ELF-1 (cell line): ENCODE results near the gene ITIH4.

ENCODE experiments used
- DNase-seq: peaks from one replicate; pipeline ENCODE4 v3.0.0-alpha.2; 2016; ENCODE audit warnings: low read depth, low spot score

The ITIH4 gene

DNA sequence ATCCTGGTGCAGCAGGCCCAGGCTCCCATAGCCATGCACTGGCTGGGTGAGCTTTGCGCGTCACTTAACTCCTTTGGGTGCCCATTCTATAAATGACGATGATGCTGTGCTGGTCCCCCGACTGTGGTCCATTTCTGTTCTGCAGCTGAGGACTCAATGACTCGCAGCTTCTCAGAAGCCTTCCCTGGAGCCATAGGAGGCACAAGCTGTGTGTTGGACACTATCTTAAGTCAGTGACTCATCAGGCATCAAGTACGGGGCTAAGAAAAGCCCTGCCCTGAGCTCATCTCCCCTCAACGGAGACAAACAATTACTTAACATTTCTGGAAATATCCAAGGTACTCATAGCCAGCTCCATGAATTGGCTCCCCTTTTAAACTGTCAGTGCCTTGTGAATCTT, 18.1 kb upstream of the ITIH4 start:
- no peak for DNase-seq

DNA sequence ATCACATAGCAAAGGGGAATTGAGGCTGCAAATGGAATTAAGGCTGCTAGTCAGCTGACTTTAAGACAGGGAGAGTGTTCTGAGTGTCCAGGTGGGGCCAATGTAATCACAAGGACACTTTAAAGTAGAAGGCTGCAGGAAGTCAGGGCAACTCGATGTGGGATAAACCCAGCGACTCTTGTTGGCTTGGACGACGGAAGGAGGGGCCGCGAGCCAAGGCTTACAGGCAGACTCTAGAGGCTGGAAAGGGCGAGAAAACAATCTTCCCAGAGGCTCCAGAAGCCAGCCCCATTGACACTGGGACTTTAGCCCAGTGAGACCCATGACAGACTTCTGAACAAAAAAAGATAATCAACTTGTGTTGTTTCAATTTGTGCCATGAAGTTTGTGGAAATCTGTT, 17.3 kb upstream of the ITIH4 start:
- DNase-seq = no peak

DNA sequence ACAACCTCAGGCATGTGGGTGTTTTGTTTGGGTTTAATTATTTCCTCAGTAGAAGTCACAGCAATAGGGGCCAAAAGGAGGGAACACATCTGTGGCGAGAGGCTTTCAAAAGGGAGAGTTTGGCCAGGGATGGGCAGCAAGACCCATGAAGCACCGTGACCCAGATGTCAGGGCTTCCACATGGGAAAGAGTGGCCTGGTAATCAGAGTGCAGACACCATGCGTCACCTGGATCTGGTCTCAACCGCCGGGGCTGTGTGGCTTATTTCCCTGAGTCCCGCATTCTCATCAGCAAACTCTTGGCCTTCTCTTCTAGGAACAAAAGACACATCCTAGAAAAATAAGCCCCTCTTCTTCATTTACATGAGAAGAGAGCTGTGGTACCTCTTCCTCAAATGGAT, 16.8 kb upstream of the ITIH4 start:
- DNase-seq = no peak

DNA sequence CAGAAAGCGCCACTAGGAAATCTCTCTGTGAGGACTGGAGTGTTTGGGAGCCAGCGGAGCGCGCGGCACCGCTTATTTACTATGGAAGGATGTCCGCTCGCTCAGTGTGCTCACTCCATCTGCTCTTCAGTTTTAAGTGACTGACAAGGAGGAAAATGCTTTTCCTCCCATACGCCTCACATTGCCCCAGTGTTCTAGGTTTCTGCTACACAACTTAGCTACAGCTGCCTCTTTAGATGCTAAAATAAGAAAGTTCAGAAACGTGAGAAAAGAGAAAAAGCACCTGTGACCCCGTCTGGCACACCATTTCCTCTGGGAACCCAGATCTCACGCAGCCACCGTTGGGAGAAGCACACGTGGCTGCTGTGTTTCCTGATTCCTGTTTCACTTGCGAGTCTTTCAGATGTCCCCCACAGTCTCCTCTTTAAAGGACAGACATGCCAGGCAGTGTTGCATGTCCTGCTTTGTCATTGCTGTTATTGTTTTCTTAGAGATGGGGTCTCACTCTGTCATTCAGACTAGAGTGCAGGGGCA, 16.0 kb upstream of the ITIH4 start:
- DNase-seq = no peak

DNA sequence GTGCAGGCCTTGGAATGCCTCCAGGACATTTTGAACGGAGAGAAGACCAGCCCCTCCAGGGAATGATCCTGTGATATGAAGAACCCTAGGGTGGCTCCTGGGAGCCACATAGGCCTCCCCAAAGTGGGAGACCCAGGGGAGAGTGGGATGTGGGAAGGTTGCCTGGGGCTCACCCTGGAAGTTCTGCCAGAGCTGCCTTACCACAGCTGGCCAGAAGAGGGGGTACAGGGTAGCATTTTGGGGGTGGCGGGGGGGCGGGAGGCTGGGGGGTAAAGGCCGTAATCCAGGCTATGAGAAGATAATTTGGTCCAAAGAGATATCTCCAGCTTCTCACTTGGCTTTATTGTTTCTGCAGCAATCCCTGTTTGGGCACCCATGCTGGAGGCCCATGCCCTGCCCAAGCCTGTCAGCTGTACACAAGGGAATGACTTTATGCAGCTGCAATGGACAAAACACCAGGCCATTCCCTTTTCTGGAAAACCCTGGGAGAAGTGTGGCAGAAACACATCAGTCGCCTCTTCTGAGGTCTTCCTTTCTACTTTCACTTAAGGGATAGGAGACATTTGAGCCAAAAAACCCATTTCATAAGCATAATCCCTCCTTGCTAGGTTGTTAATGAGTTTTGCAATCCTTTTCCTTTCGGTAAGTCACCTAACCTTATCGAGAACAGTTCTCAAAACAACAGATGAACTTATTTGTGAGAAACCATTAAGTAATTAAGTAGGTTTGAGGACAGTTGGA, 15.4 kb upstream of the ITIH4 start:
- DNase-seq = no peak

DNA sequence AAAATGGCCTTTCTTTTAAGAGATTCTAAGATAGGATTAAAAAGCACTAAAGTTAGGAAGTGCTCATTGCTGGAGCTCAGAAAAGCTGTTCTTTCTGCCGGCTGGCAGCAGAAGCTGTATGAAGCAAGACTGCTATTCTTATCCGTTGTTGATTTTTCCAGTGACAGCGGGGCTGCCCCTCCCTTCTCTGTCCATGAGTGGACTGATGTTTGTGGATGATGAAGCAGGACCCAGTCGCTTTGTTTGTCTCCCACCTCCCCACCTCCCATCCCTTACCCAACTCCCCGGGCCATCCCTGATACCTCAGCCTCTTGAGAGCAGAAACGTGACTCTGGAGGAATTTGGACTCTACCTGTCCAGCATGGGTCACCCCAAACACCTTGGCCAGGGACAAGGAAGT, 14.7 kb upstream of the ITIH4 start:
- no peak for DNase-seq

DNA sequence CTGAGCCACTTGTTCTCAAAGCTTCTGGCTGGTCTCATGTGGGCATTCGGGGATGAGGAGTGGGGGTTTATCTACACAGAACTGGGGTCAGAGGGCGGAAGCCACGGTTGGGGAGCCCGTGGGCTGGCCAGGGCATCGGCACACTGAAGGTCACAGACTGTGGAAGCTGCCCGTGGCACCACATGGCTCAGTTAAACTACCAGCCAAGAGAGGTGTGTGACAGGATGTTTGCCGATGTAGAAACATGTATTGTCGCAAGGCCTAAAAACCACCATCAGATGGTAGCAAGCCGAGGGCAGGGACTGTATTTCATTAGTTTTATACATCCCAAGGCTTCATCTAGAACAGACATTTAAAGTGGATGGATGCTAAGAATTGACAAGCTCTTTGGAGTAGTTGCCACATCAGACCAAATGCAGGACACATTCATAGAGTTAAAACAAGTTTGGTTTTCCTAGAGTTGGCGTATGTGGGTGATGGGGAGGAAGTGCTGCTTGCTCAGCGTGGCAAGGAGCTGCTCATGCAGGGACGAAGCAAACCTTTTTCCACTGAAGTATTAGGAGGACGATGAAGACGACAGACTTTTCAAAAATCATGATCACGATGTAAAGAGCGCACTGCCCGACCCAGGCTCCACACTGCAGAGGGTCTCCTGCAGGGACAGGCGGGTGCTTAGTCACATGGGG, 14.0 kb upstream of the ITIH4 start:
- no peak for DNase-seq

DNA sequence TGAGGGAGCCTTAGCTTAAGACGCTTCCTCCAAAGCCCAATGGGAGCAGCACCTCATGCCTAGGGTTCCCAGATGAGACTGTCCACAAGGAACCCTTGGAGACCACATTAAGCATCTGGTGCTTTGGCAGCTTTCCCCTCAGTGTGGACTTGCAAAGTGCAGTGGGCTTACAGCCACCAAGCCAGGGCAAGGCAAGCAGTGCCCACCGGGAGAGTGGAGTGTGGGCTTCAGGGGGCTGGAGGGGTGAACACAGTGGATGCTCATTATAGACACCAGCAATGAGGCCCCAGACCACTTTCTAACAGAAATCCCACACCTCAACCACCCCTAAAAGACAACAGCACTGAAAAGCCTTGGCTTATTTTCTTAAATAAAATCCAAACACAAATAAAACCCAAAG, 13.4 kb upstream of the ITIH4 start:
- DNase-seq = no peak

DNA sequence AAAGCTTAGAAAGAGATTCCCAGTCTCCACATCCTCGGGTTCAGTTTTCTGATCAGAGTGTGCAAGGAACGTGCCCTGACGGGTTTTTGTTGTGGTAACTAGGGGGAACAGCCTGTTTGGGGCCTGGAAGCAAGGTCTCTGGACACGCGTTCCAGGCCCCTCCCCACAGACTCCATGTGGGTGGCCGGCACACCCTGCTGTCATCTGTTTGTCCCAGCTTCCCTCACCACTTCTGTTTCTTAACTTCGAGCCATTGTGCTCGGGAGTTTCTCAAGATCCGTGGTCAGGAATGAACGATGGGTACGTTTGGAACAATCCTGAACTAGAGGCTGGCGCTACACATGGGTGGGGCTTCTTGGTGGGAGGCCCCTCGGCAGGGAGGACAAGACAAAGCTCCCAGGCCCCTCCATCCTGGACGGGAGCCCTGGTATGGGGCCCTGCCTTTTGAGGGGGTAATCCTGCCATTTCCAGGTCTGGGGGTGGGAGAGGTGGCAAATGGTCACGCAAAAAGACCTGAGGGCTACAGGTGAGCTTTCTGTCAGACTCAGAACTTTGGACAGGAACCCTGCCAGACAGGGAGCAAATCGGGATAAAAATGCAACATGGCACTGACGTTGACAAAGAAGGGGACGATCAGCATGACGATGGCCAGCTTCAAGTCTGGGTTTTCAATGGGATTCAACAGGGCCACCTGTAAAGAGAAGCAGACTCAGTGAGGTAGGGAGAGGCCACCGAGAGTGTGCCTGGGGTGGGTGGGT, 12.8 kb upstream of the ITIH4 start:
- peak; percentile 22 for DNase-seq

DNA sequence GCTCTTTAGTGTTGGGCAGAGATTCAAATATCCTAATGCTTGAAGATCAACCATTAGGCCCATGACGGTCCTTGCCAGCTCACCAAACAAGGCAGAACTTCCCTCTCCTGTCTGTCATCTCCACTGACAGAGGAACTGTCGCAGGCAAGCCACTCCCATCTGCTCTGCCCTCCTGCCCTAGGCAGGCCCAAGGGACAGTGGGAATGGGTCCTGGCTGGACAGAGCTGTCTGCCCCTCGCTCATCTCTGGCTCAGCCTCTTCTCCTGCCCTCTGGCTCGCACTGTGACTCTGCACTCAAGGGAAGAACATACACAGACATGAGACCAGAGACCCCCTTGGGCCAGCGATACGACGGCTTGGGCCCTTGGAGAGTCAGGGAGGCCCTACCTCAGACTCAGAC, 12.0 kb upstream of the ITIH4 start:
- DNase-seq = no peak

DNA sequence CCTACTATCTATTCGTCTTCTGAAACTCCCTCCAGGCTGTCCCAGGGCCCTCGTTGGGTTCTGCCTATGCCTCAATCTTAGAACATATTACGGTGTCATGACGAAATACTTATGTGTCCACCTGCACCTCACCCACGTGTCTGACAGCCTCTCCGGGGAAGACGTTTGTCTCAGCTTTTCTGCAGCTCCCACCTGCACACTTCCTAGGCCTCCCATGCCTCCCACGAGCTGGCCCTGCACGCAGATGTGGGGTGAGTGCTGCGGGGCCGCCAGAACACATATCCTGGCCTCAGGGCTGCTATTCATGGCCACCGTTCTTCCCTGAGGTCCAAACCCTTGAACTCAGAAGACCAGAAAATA, 11.5 kb upstream of the ITIH4 start:
- DNase-seq = no peak

DNA sequence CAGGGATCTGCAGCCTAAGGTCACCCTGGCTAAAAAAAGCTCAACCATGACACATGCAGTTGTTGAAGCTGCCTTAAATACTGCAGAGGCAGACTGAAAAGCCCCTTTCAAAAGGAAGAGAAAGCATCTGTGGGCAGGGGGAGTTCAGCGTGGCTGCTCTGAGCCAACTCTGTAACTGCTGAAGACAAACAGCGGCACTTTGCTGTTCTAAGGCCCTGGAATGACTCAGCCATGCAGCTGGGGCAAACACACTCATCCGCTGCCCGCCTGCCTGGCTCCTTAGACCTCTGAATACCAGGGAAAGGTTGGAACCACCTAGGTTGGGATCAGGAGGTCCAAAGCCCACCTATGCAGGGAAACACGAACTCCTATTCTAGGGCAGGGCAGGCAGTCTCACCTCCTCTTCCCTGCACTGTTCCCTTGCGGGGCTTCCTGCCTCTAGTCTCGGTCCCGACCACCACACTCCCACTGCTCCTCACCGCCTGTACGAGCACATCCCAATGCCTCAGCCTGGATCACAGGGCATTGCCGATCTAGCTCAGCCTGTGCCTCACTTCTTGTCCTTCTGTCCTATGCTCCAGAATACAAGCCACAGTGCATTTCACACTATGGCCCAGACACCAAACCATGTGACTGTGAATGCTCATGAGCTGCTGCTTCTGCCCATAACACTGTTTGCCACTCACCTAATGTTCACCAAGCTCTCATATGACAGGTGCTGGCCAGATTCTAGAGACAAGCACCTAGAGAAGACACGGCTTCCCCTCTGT, 10.9 kb upstream of the ITIH4 start:
- no peak for DNase-seq

DNA sequence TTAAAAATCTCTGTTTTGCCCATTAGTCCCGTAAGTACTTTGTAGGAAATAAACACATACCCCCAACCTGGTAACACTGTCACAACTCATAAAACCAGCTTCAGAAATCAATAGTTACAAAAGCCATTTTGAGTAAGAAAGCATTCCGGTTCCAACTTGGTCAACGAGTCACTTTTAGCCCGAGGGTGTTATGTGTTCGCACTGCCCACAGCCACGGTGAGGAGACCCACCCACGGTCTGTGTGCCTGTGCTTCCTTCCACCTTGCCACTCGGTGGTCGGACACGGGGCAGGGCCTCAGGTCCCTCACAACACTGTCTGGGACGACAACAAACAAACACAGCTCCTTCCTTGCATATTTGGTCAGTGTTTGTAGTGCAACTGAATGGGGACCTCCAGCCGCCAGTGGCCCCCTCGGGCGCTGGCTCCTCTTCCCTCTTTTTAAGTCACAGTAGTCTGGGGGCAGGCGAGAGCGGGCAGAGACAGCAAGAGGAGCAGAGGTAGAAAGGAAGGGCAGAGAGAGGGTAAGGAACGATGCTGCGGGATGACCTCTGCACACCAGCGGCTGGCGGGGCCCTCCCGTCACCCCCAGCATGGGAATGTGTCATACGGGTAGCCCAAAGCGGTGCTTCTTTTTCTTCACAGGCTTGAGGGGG, 9.5 kb upstream of the ITIH4 start:
- peak; percentile 34 for DNase-seq

DNA sequence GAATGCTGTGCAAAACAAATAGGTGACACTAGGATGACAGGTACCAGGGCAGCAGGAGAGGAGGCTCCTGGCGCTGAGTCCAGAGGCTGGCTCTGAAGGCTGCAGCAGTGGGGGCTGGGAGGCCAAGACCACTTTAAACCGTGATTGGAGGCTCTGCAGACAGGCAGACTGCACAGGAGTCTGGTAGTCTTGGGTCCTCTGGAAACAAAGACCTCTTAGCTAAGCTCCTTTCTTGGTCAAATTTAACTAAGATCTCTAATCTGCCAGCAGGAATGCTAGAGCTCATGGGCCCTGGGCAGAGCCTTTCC, 8.8 kb upstream of the ITIH4 start:
- DNase-seq = no peak

DNA sequence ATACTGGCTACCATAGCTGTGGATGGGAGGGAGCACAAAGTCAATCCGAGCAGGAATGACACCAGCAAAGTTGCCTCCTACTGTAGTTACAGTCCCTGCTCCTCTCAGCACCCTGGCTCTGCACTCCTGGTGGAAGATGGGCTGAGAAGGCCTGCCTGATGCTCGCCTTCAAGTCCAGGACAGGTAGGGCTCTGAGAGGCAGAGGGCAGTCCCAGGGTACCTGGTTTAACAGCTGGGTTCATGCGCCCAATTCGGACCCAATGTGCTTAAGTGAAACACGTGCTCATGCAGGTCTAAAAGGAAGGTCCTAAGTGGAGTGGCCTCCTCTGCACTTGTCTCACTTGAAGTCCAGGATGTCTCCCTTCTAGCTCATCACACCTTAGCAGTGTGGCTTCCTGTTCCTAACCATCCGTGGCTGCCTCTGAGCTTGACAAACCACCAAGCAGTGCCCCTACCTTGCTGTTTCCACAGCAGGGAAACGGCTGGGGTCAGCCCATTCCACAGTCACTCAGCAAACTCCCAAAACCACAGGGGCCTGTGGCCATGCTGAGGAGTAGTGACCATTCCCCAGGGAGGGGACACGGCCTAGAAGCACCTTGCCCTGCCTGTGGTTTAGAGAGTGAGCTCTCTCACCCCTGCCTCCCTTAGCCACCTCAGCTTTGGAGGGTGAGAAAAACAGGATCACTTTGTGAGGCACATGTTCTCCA, 8.2 kb upstream of the ITIH4 start:
- DNase-seq = no peak

DNA sequence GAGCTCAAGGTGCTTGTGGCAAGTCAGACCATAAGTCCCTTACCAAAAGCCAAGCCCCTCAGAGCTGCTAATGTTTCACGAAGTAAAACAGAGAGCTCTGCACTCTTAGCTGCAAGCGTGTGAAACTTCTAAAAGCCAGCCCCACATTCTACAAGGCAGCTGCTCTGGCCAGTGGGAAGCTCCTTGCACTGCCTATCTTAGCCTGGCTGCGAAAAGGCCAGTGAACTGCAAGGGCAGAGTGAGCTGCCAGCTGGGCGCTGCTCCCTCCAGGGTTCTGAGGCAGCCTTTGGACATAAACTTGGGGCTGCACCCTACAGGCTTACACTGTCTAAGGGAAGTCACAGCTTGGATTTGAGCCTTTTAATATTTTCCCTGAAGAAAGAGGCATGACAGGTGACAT, 6.5 kb upstream of the ITIH4 start:
- no peak for DNase-seq

DNA sequence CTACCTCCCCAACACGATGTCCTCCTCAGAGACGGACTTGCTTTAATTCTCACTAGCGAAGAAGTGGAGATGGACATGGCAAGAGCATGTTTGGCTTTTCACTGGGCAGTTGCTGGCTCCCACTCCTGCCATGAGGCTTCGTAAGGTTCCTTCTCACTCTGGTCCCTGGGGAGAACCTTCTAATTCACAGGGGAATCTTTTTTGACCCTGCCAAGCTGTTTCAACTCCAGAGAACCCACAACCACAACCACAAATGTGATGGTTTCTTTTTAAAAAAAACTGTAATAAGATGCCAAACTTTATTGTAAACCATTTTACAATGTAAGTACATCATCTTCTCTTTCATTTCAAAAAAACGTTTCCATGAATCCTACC, 6.0 kb upstream of the ITIH4 start:
- no peak for DNase-seq

DNA sequence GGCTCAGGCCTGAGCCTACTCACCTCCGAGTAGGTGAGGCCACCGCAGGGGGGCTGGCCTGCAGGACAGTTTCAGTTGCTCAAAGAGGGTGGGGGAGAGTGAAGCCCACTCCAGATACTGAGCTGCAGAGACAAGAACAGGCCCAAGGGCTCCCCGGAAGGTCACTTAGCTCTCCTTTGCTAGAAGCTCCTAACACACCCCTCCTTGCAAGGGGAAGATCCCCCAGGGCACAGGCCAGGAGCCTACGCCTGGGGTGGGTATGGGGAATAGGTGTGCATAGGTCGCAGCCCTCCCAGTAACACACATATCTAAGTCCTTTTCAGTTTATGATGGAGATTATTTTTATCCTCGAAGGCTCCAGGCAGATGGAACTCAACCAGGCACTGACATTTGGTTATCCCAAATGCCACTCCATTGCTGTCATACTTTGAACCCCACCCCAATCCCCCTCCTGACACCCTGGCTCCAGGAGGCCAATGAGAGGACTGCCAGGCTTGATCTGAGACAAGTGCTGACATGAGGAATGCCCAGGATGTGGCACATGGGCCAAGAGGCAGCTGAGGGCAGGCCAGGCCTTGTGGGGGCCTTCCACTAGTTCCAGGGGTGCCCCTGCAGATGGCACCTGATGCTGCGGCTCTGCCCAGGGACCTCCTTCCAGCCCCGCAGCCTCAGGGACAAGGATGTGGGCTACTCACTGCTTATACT, 5.4 kb upstream of the ITIH4 start:
- DNase-seq = no peak

DNA sequence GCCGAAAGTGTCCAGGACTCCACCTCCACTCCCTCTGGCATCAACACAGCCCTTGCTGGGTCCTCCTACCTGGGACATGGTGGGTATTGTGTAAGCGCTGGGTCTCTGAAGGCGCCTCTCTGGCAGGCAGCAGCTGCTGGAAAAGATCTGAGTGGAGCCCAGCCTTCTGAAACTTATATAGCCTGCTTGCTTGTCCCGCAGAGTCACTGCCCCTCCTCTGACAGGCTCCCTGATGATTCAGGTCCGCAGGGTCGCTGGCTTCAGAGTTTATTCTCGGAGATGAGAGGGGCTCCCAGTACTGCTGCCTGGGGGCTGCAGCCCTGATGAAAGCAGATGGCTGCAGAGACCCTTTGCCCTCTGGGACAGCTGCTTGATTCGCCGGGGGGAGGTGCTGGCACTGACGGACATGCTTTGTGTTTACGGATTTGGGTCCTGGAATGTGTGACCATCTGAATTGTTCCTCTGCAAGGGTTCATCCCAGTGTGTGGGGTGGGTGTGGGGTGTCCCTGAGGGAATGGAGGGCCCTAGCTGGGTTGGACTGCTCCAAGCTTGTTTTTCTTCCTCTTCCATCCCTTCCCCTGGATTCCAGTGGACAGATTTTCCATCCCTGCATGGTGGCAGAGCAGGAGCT, 4.5 kb upstream of the ITIH4 start, which contains the start of gene MUSTN1:
Gene MUSTN1, minus strand, starts transcription at position 149 of the 631 bp plus-strand sequence. Its CDS starts 71 bp downstream, at position 78.
- DNase-seq = peak; percentile 92

DNA sequence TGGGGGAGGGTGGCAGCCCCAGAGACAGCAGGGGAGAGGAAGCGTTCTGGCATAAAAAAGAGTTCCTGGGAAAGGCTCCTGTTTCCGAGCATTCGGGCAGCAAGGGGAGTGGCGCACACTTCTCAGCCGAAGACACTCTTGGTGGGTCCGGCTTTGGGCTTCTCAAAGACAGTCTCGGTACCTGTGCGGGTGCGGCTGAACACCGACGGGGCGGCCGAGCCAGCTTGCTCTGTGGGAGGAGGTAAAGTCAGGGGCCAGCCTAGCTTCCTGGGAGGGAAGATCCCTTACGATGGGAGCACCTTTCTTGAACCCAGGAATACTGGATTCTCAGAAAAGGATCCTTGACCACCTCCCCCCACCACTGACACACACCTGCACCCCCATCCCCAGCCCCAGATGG, 2.7 kb upstream of the ITIH4 start:
- no peak for DNase-seq
